HCT116 (cell line): ENCODE results near the gene MAPRE2. TPM values are rescaled to one million over a fixed set of nuclear protein-coding genes. Genes with fewer than 3 reads are reported as not detected.

ENCODE experiments used
- ATAC-seq: fragments of 200-7000 bp; cut with Tn5 transposase; 2 replicates; pipeline ENCODE4 v1.9.1; 2020; ENCODE audit warnings: mild to moderate bottlenecking, moderate library complexity
- BruUV-seq: library from RNA; stranded (reverse); fragments of 400-500 nt; replicated peaks from 2 replicates; lab custom pipeline; 2021; lab: Mats Ljungman, UMichigan
- CTCF ChIA-PET: fragments of 300-600 bp; sonication (Branson Sonifier 250); formaldehyde crosslinking; loops from one replicate; lab custom pipeline; 2021; ENCODE audit warnings: antibody characterized with exemption; lab: Charles Lee
- POLR2A ChIA-PET: fragments of 300-600, 350-600 bp; sonication (Branson Sonifier 250); formaldehyde crosslinking; loops from one replicate; lab custom pipeline; 2021; ENCODE audit warnings: antibody characterized with exemption; lab: Charles Lee
- RAD21 ChIA-PET, 2 experiments: fragments of 300-600 bp; sonication (Branson Sonifier 250); formaldehyde crosslinking; loops; one replicate each; lab custom pipeline; 2023; ENCODE audit warnings: low total read pairs in 2 of 2; ENCODE audit not compliant: uncharacterized antibody in 2 of 2, unreplicated experiment in 2 of 2, low non-redundant PET in 1 of 2; lab: Charles Lee
- DNase-seq: peaks from one replicate; pipeline ENCODE4 v3.0.0-alpha.2; 2010; ENCODE audit warnings: low read depth, low spot score
- H2AFZ ChIP-seq: fragments of 200-600 bp; shearing (Covaris generic), sonication (generic); 2 replicates; pipeline ENCODE4 v1.6.1; 2017; ENCODE audit warnings: low read depth, mixed run types, mixed read lengths, antibody characterized with exemption, low read length; ENCODE audit not compliant: poor library complexity, severe bottlenecking
- H3K27ac ChIP-seq: 2 replicates; pipeline ENCODE4 v1.5.1; 2012; ENCODE audit warnings: low read depth, low read length
- H3K27me3 ChIP-seq: fragments of 200-600 bp; sonication (generic); 2 replicates; pipeline ENCODE4 v1.6.1; 2016; ENCODE audit warnings: mixed run types, low read length, mixed read lengths; ENCODE audit not compliant: insufficient read depth
- H3K36me3 ChIP-seq, 2 experiments: fragments of 200-500 bp in 1 of 2; fragments of 200-600 bp in 1 of 2; sonication (Bioruptor generic) in 1 of 2; sonication (generic) in 1 of 2; 2 replicates each; pipeline versions ENCODE4 v1.5.1 to v1.6.1; 2014 to 2016; ENCODE audit warnings: low read length in 2 of 2, inconsistent platforms in 1 of 2, mixed read lengths in 1 of 2, mixed run types in 1 of 2; ENCODE audit not compliant: insufficient read depth in 2 of 2, control insufficient read depth in 1 of 2
- H3K4me1 ChIP-seq, 2 experiments: fragments of 200-600 bp in 1 of 2; sonication (generic) in 1 of 2; 2 replicates each; pipeline versions ENCODE4 v1.5.1 to v1.6.1; 2012 to 2017; ENCODE audit warnings: low read length in 2 of 2, inconsistent platforms in 1 of 2, mild to moderate bottlenecking in 1 of 2, mixed read lengths in 1 of 2, mixed run types in 1 of 2, moderate library complexity in 1 of 2; ENCODE audit not compliant: insufficient read depth in 2 of 2, control insufficient read depth in 1 of 2
- H3K4me2 ChIP-seq: fragments of 200-600 bp; sonication (generic); 2 replicates; pipeline ENCODE4 v1.6.1; 2017; ENCODE audit warnings: mixed run types, low read length, mixed read lengths
- H3K4me3 ChIP-seq, 2 experiments: fragments of 200-600 bp in 1 of 2; sonication (generic) in 1 of 2; replicated peaks in 1 of 2; 2 replicates each; pipeline ENCODE4 v1.5.1; 2011 to 2016; ENCODE audit warnings: low read length in 2 of 2, control low read depth in 1 of 2, low read depth in 1 of 2, mild to moderate bottlenecking in 1 of 2, mixed read lengths in 1 of 2, mixed run types in 1 of 2
- H3K79me2 ChIP-seq: fragments of 200-600 bp; sonication (generic); 2 replicates; pipeline ENCODE4 v1.6.1; 2017; ENCODE audit warnings: mild to moderate bottlenecking, mixed run types, low read length, moderate library complexity, mixed read lengths; ENCODE audit not compliant: insufficient read depth
- H3K9ac ChIP-seq: fragments of 200-600 bp; sonication (generic); 2 replicates; pipeline ENCODE4 v1.6.1; 2016; ENCODE audit warnings: low read length, mixed read lengths
- H3K9me2 ChIP-seq: fragments of 200-600 bp; sonication (generic), shearing (Covaris generic); 2 replicates; pipeline ENCODE4 v1.6.1; 2017; ENCODE audit warnings: mixed run types, mild to moderate bottlenecking, moderate library complexity; ENCODE audit not compliant: insufficient read depth
- H3K9me3 ChIP-seq, 2 experiments: fragments of 200-500 bp in 1 of 2; fragments of 200-600 bp in 1 of 2; sonication (Bioruptor generic) in 1 of 2; sonication (generic) in 1 of 2; 2 replicates each; pipeline ENCODE4 v1.6.1; 2014 to 2017; ENCODE audit warnings: low read length in 2 of 2, mixed read lengths in 2 of 2, inconsistent platforms in 1 of 2, low read depth in 1 of 2, mild to moderate bottlenecking in 1 of 2, mixed run types in 1 of 2, moderate library complexity in 1 of 2; ENCODE audit not compliant: control insufficient read depth in 1 of 2, insufficient read depth in 1 of 2
- H4K20me1 ChIP-seq: fragments of 200-600 bp; sonication (generic), shearing (Covaris generic); 2 replicates; pipeline ENCODE4 v1.6.1; 2017; ENCODE audit warnings: mixed run types, mild to moderate bottlenecking, moderate library complexity; ENCODE audit not compliant: insufficient read depth
- CEBPB ChIP-seq: IDR thresholded peaks from 2 replicates; pipeline ENCODE4 v1.6.1; 2012; ENCODE audit warnings: low read depth
- EGR1 ChIP-seq: IDR thresholded peaks from 2 replicates; pipeline ENCODE4 v1.6.1; 2012; ENCODE audit warnings: low read depth
- EZH2 ChIP-seq: fragments of 200-600 bp; sonication (generic); IDR thresholded peaks from 2 replicates; pipeline ENCODE4 v1.6.1; 2017; ENCODE audit warnings: antibody characterized with exemption, mixed run types
- JUND ChIP-seq: IDR thresholded peaks from 2 replicates; pipeline ENCODE4 v1.6.1; 2012
- POLR2A ChIP-seq: IDR thresholded peaks from 2 replicates; pipeline ENCODE4 v1.7.0; 2011; ENCODE audit warnings: borderline replicate concordance; ENCODE audit not compliant: insufficient read depth, insufficient read length; ENCODE audit errors: extremely low read depth
- POLR2AphosphoS5 ChIP-seq: IDR thresholded peaks from 2 replicates; pipeline ENCODE4 v1.6.1; 2011; ENCODE audit warnings: mild to moderate bottlenecking, low read depth, low read length, moderate library complexity
- SRF ChIP-seq: IDR thresholded peaks from 2 replicates; pipeline ENCODE4 v1.6.1; 2012; ENCODE audit warnings: low read depth
- TCF7L2 ChIP-seq: IDR thresholded peaks from 2 replicates; pipeline ENCODE4 v1.7.0; 2011; ENCODE audit warnings: borderline replicate concordance, inconsistent platforms; ENCODE audit not compliant: insufficient read depth, insufficient read length; ENCODE audit errors: extremely low read depth
- YY1 ChIP-seq: IDR thresholded peaks from 2 replicates; pipeline ENCODE4 v1.6.1; 2011; ENCODE audit warnings: low read length, low read depth, moderate library complexity, mild to moderate bottlenecking; ENCODE audit not compliant: insufficient replicate concordance; ENCODE audit errors: extremely low read depth
- intact Hi-C: fragments of 100-400 bp; cut with micrococcal nuclease; formaldehyde crosslinking; loops from 2 replicates; pipeline ENCODE4 v1.10.0; 2022
- total RNA-seq: library from RNA; stranded (reverse); gene quantifications from one replicate; pipeline ENCODE4 v1.2.1, GENCODE V29; 2021; ENCODE audit not compliant: unreplicated experiment
- TF ChIP-seq, protein P1 (sequence below): IDR thresholded peaks from 2 replicates; pipeline ENCODE4 v1.6.1; 2012; ENCODE audit warnings: low read depth

Gene MAPRE2
- total RNA-seq, 1 experiment from 2014 or later: 17.2 TPM

DNA sequence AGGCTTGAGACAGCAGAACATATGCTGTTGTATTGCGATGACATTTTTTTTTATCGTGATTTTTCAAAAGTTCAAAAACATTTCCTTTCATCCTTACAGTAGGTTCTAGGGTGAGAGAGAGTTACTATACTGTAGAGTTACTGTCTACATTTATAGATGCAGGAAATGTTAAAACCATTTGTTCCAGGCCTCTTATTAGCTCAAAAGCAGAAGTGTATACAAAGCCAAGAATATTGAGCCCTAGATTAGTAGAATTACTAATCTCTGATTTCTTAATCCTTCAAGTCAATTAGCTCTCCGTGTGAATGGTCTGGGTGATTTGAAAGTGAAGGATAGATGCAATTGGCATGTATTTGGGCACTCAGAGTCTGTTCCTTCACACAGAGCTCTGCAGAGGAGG lies 73.1 kb downstream of the MAPRE2 start:
- Histone ChIP-seq H3K9me2 (no peaks in the 10 kb centered on the region), H3K9me3 (no peaks in the 10 kb centered on the region), H3K4me1 (no peaks in the 10 kb centered on the region), H3K9ac (no peak overlapping the region), H3K79me2 (no peaks in the 10 kb centered on the region), H3K27me3 (no peaks in the 10 kb centered on the region), H3K4me3 (no peak overlapping the region), H3K27ac (no peak overlapping the region), H3K4me2 (no peak overlapping the region), H2AFZ (no peak overlapping the region), H4K20me1 (no peaks in the 10 kb centered on the region), H3K36me3 (no peaks in the 10 kb centered on the region)
- no peak for TF ChIP-seq JUND
- TF ChIP-seq POLR2A: no peak
- TF ChIP-seq, protein P1, sequence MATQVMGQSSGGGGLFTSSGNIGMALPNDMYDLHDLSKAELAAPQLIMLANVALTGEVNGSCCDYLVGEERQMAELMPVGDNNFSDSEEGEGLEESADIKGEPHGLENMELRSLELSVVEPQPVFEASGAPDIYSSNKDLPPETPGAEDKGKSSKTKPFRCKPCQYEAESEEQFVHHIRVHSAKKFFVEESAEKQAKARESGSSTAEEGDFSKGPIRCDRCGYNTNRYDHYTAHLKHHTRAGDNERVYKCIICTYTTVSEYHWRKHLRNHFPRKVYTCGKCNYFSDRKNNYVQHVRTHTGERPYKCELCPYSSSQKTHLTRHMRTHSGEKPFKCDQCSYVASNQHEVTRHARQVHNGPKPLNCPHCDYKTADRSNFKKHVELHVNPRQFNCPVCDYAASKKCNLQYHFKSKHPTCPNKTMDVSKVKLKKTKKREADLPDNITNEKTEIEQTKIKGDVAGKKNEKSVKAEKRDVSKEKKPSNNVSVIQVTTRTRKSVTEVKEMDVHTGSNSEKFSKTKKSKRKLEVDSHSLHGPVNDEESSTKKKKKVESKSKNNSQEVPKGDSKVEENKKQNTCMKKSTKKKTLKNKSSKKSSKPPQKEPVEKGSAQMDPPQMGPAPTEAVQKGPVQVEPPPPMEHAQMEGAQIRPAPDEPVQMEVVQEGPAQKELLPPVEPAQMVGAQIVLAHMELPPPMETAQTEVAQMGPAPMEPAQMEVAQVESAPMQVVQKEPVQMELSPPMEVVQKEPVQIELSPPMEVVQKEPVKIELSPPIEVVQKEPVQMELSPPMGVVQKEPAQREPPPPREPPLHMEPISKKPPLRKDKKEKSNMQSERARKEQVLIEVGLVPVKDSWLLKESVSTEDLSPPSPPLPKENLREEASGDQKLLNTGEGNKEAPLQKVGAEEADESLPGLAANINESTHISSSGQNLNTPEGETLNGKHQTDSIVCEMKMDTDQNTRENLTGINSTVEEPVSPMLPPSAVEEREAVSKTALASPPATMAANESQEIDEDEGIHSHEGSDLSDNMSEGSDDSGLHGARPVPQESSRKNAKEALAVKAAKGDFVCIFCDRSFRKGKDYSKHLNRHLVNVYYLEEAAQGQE: no peak
- TF ChIP-seq CEBPB: no peak
- no peak for TF ChIP-seq SRF
- TF ChIP-seq TCF7L2: no peak
- TF ChIP-seq YY1: no peak
- no peak for TF ChIP-seq EGR1
- TF ChIP-seq POLR2AphosphoS5: no peak
- TF ChIP-seq EZH2: no peak
- ATAC-seq: no peak
- RAD21 ChIA-PET: no interaction called here
- intact Hi-C loops: no loop called here
- CTCF ChIA-PET: interaction anchor here (0.5 kb wide), 1 partner anchor 30 kb away, joined by 3 read pairs; no protein-coding TSS in a partner anchor
- no peak for DNase-seq
- no TSS peak for BruUV-seq
- POLR2A ChIA-PET: no interaction called here
